Measurements from ENCODE around the gene HSPBAP1.

GRCh38 chr3:122748347-122748746, 45.3 kb downstream of the HSPBAP1 start:
- TF ChIP-seq, protein P1, sequence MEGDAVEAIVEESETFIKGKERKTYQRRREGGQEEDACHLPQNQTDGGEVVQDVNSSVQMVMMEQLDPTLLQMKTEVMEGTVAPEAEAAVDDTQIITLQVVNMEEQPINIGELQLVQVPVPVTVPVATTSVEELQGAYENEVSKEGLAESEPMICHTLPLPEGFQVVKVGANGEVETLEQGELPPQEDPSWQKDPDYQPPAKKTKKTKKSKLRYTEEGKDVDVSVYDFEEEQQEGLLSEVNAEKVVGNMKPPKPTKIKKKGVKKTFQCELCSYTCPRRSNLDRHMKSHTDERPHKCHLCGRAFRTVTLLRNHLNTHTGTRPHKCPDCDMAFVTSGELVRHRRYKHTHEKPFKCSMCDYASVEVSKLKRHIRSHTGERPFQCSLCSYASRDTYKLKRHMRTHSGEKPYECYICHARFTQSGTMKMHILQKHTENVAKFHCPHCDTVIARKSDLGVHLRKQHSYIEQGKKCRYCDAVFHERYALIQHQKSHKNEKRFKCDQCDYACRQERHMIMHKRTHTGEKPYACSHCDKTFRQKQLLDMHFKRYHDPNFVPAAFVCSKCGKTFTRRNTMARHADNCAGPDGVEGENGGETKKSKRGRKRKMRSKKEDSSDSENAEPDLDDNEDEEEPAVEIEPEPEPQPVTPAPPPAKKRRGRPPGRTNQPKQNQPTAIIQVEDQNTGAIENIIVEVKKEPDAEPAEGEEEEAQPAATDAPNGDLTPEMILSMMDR (IDR thresholded peaks at IDR 0.05 in 8 of 11, conservative IDR thresholded peaks at IDR 0.05 in 3 of 11): no peak
- TF ChIP-seq POLR2A (IDR thresholded peaks at IDR 0.05): no peak

Data from spleen (tissue), 7 donors.